IMR-90 (cell line): ENCODE measurements around the gene MEGF8. TPM values are rescaled to one million over a fixed set of nuclear protein-coding genes. Genes with fewer than 3 reads are reported as not detected.

Experiments used
- ATAC-seq: fragments of 200-7000 bp; cut with Tn5 transposase; 2 replicates; pipeline ENCODE4 v1.9.1; 2020; ENCODE audit warnings: low read depth, mild to moderate bottlenecking, moderate library complexity
- BruUV-seq: library from RNA; stranded (reverse); fragments of 400-500 nt; replicated peaks from 2 replicates; lab custom pipeline; 2021; lab: Mats Ljungman, UMichigan
- CTCF ChIA-PET: fragments of 300-600 bp; formaldehyde crosslinking; extraction: SDS; loops from one replicate; lab custom pipeline; 2021; ENCODE audit warnings: antibody characterized with exemption; lab: Yijun Ruan, JAX
- POLR2A ChIA-PET: fragments of 300-600 bp; sonication (Branson Sonifier 250); formaldehyde crosslinking; loops from one replicate; lab custom pipeline; 2022; ENCODE audit warnings: antibody characterized with exemption; ENCODE audit not compliant: unreplicated experiment; lab: Charles Lee
- DNase-seq: peaks from one replicate; pipeline ENCODE4 v3.0.0; 2013
- H2AFZ ChIP-seq: replicated peaks from 2 replicates; pipeline ENCODE3; 2013; ENCODE audit warnings: low read length, mild to moderate bottlenecking; ENCODE audit not compliant: poor library complexity
- H2AK5ac ChIP-seq: 2 replicates; pipeline ENCODE4 v1.6.1; 2013; ENCODE audit warnings: low read depth, low read length, inconsistent platforms
- H2AK9ac ChIP-seq: replicated peaks from 2 replicates; pipeline ENCODE3; 2013; ENCODE audit warnings: mild to moderate bottlenecking, low read depth, low read length, moderate library complexity; ENCODE audit not compliant: poor library complexity
- H2BK120ac ChIP-seq: 2 replicates; pipeline ENCODE4 v1.6.1; 2013; ENCODE audit warnings: low read depth, low read length, inconsistent platforms
- H2BK15ac ChIP-seq: 3 replicates; pipeline ENCODE4 v1.6.1; 2013; ENCODE audit warnings: low read depth, low read length, inconsistent platforms
- H2BK20ac ChIP-seq: 2 replicates; pipeline ENCODE4 v1.6.1; 2013; ENCODE audit warnings: low read depth, mild to moderate bottlenecking, inconsistent platforms, low read length, moderate library complexity
- H2BK5ac ChIP-seq: 2 replicates; pipeline ENCODE4 v1.6.1; 2013; ENCODE audit warnings: mild to moderate bottlenecking, low read depth, low read length, inconsistent platforms; ENCODE audit not compliant: poor library complexity, severe bottlenecking
- H3K14ac ChIP-seq: replicated peaks from 2 replicates; pipeline ENCODE4 v1.6.1; 2013; ENCODE audit warnings: low read depth, low read length, inconsistent platforms
- H3K18ac ChIP-seq: 2 replicates; pipeline ENCODE4 v1.6.1; 2013; ENCODE audit warnings: low read depth, low read length, control low read depth
- H3K23ac ChIP-seq: 2 replicates; pipeline ENCODE4 v1.6.1; 2013; ENCODE audit warnings: low read depth, low read length, inconsistent platforms
- H3K27ac ChIP-seq: 2 replicates; pipeline ENCODE4 v1.5.1; 2013; ENCODE audit warnings: mild to moderate bottlenecking, control low read depth, low read length; ENCODE audit not compliant: insufficient read depth
- H3K27me3 ChIP-seq: 2 replicates; pipeline ENCODE4 v1.6.1; 2013; ENCODE audit warnings: low read length; ENCODE audit not compliant: control insufficient read depth, insufficient read depth
- H3K36me3 ChIP-seq: 2 replicates; pipeline ENCODE4 v1.6.1; 2013; ENCODE audit warnings: low read length, mixed read lengths; ENCODE audit not compliant: control insufficient read depth, insufficient read depth
- H3K4ac ChIP-seq: 2 replicates; pipeline ENCODE4 v1.6.1; 2013; ENCODE audit warnings: low read depth, low read length, inconsistent platforms
- H3K4me1 ChIP-seq: 2 replicates; pipeline ENCODE4 v1.6.1; 2013; ENCODE audit warnings: low read length, mixed read lengths; ENCODE audit not compliant: control insufficient read depth, insufficient read depth
- H3K4me2 ChIP-seq: 2 replicates; pipeline ENCODE4 v1.6.1; 2013; ENCODE audit warnings: low read depth, mild to moderate bottlenecking, control low read depth, low read length, moderate library complexity
- H3K4me3 ChIP-seq: 2 replicates; pipeline ENCODE4 v1.5.1; 2013; ENCODE audit warnings: low read depth, mild to moderate bottlenecking, control low read depth, low read length, moderate library complexity; ENCODE audit not compliant: insufficient read depth
- H3K56ac ChIP-seq: 2 replicates; pipeline ENCODE4 v1.6.1; 2013; ENCODE audit warnings: low read length, inconsistent platforms; ENCODE audit not compliant: insufficient read depth; ENCODE audit errors: extremely low read depth
- H3K79me1 ChIP-seq, 2 experiments: 2 replicates each; pipeline ENCODE4 v1.6.1; 2013; ENCODE audit warnings: low read length in 2 of 2, inconsistent platforms in 1 of 2, low read depth in 1 of 2
- H3K9ac ChIP-seq: 2 replicates; pipeline ENCODE4 v1.6.1; 2013; ENCODE audit warnings: low read depth, low read length, control low read depth
- H3K9me1 ChIP-seq: 2 replicates; pipeline ENCODE4 v1.6.1; 2013; ENCODE audit warnings: low read length, inconsistent platforms; ENCODE audit not compliant: insufficient read depth
- H3K9me3 ChIP-seq: 2 replicates; pipeline ENCODE4 v1.6.1; 2013; ENCODE audit warnings: low read length; ENCODE audit not compliant: control insufficient read depth, insufficient read depth
- H4K20me1 ChIP-seq: 2 replicates; pipeline ENCODE4 v1.6.1; 2013; ENCODE audit warnings: low read length, inconsistent platforms; ENCODE audit not compliant: insufficient read depth
- H4K5ac ChIP-seq: 2 replicates; pipeline ENCODE4 v1.6.1; 2013; ENCODE audit warnings: mild to moderate bottlenecking, low read depth, low read length, control low read depth
- H4K8ac ChIP-seq, 2 experiments: 2 replicates each; pipeline ENCODE4 v1.6.1; 2013; ENCODE audit warnings: low read depth in 2 of 2, low read length in 2 of 2, control low read depth in 1 of 2, inconsistent platforms in 1 of 2
- H4K91ac ChIP-seq: 2 replicates; pipeline ENCODE4 v1.6.1; 2013; ENCODE audit warnings: low read depth, low read length, inconsistent platforms; ENCODE audit not compliant: insufficient read depth
- BHLHE40 ChIP-seq: fragments of 150-350 bp; IDR thresholded peaks from 2 replicates; pipeline ENCODE4 v1.6.1; 2016; ENCODE audit warnings: mild to moderate bottlenecking, low read depth, low read length
- CEBPB ChIP-seq: IDR thresholded peaks from 2 replicates; pipeline ENCODE4 v1.6.1; 2012; ENCODE audit warnings: low read depth, low read length, improper control_type of control experiment
- CTCF ChIP-seq: conservative IDR thresholded peaks from 2 replicates; pipeline ENCODE4 v1.5.1; 2012; ENCODE audit warnings: mild to moderate bottlenecking, low read depth, low read length, improper control_type of control experiment
- ELK1 ChIP-seq: fragments of 150-350 bp; IDR thresholded peaks from 2 replicates; pipeline ENCODE4 v1.6.1; 2016; ENCODE audit warnings: low read depth, mild to moderate bottlenecking, low read length, moderate library complexity, borderline replicate concordance
- FOS ChIP-seq: fragments of 150-350 bp; IDR thresholded peaks from 2 replicates; pipeline ENCODE4 v1.6.1; 2016; ENCODE audit warnings: low read depth, low read length
- MAFK ChIP-seq: IDR thresholded peaks from 2 replicates; pipeline ENCODE4 v1.6.1; 2012; ENCODE audit warnings: low read depth, low read length, improper control_type of control experiment
- MAZ ChIP-seq: IDR thresholded peaks from 2 replicates; pipeline ENCODE4 v1.6.1; 2012; ENCODE audit warnings: low read depth, mild to moderate bottlenecking, low read length, improper control_type of control experiment, moderate library complexity, borderline replicate concordance
- MXI1 ChIP-seq: IDR thresholded peaks from 2 replicates; pipeline ENCODE4 v1.6.1; 2012; ENCODE audit warnings: low read depth, mild to moderate bottlenecking, low read length, moderate library complexity, borderline replicate concordance
- NFE2L2 ChIP-seq: fragments of 150-350 bp; IDR thresholded peaks from 2 replicates; pipeline ENCODE4 v1.6.1; 2016; ENCODE audit warnings: low read depth, mild to moderate bottlenecking, low read length
- RAD21 ChIP-seq: IDR thresholded peaks from 2 replicates; pipeline ENCODE4 v1.6.1; 2012; ENCODE audit warnings: low read length, improper control_type of control experiment
- RCOR1 ChIP-seq: IDR thresholded peaks from 2 replicates; pipeline ENCODE4 v1.6.1; 2012; ENCODE audit warnings: mild to moderate bottlenecking, low read length, improper control_type of control experiment; ENCODE audit not compliant: insufficient replicate concordance
- RFX5 ChIP-seq: IDR thresholded peaks from 2 replicates; pipeline ENCODE4 v1.8.0; 2012; ENCODE audit warnings: low read depth, mild to moderate bottlenecking, low read length, moderate library complexity
- SMC3 ChIP-seq: fragments of 150-350 bp; IDR thresholded peaks from 2 replicates; pipeline ENCODE4 v1.6.1; 2016; ENCODE audit warnings: low read depth, mild to moderate bottlenecking, antibody characterized with exemption, low read length, moderate library complexity
- USF2 ChIP-seq: fragments of 150-350 bp; IDR thresholded peaks from 2 replicates; pipeline ENCODE4 v1.6.1; 2017; ENCODE audit warnings: mild to moderate bottlenecking, antibody characterized with exemption, low read length, low read depth
- WGBS, 2 experiments: methylation state at CpG; one replicate each; pipeline versions ENCODE4 v1.1.5 to v1.1.7; 2013; ENCODE audit warnings: missing lambda C conversion rate in 2 of 2; ENCODE audit not compliant: insufficient read length in 1 of 2; ENCODE audit errors: extremely low coverage in 2 of 2; 5-methylcytosine and 5-hydroxymethylcytosine counted together
- dilution Hi-C: fragments of 300-500 bp; cut with HindIII; formaldehyde crosslinking; loops from one replicate; pipeline ENCODE4 v1.14.3; 2018; ENCODE audit warnings: low sequenced_read_pairs; ENCODE audit not compliant: unreplicated experiment
- in situ Hi-C: fragments of 300-500 bp; cut with MboI; formaldehyde crosslinking; loops from 3 replicates; pipeline ENCODE4 v1.14.3; 2019; ENCODE audit warnings: low sequenced_read_pairs, inconsistent platforms, mixed read lengths
- intact Hi-C: fragments of 100-400 bp; cut with micrococcal nuclease; formaldehyde crosslinking; loops from 2 replicates; pipeline ENCODE4 v1.10.0; 2022
- polyA plus RNA-seq, 3 experiments: library from polyadenylated mRNA; depleted of rRNA; stranded (reverse); fragments of >200 nt; gene quantifications; 2 replicates each; pipeline ENCODE4 v1.2.3, GENCODE V29; 2012; ENCODE audit warnings: low replicate concordance in 1 of 3
- total RNA-seq: library from RNA; depleted of rRNA; stranded (reverse); fragments of >200 nt; gene quantifications from 2 replicates; pipeline ENCODE4 v1.2.3, GENCODE V29; 2012

The MEGF8 gene
- total and polyA plus RNA-seq, 2 of the 4 experiments (the other 2 are of a cell fraction), result 2.3 to 12.5 TPM

- Histone ChIP-seq H3K56ac (no peak overlapping the region), H2AK9ac (peak overlapping the region; percentile 66), H3K36me3 (peaks cover 49% of the 10 kb centered on the region), H4K91ac (no peak overlapping the region), H3K9me1 (0 out of 2 replicates have a peak, but pooled peaks cover 3% of the 10 kb centered on the region), H3K18ac (no peak overlapping the region), H3K27me3 (no peaks in the 10 kb centered on the region), H3K4ac (no peak overlapping the region), H2AK5ac (0 out of 2 replicates have a peak overlapping the region, but pooled peaks have one; percentile 83), H2AFZ (peak overlapping the region; percentile 3), H4K8ac (no peak overlapping the region), H3K4me1 (no peaks in the 10 kb centered on the region), H2BK20ac (no peak overlapping the region), H2BK120ac (no peak overlapping the region), H2BK5ac (no peak overlapping the region), H3K4me2 (no peak overlapping the region), H3K9me3 (no peaks in the 10 kb centered on the region), H3K27ac (no peak overlapping the region), H3K4me3 (no peak overlapping the region), H4K5ac (no peak overlapping the region), H3K9ac (no peak overlapping the region), H3K79me1 (peaks cover 3 to 10% of the 10 kb centered on the region in 2 experiments; a peak in 3 of 4 replicates), H4K20me1 (peaks cover 10% of the 10 kb centered on the region), H2BK15ac (no peak overlapping the region), H3K14ac (no peak overlapping the region), H3K23ac (no peak overlapping the region)
- CTCF ChIA-PET, result interaction anchor here (0.6 to 1.1 kb wide), 5 partner anchors 16 to 460 kb away, joined by 3 to 5 read pairs (median 3); partner anchors contain the start of gene POU2F2
- DNase-seq (peak; percentile 41), ATAC-seq (peak; percentile 96)
- WGBS, 2 experiments, result 100% methylated on average over 4 of the region's 6 CpGs; no CpG with 5 or more reads in 1 of the 2 experiments
- dilution Hi-C loops (no loop called here), in situ Hi-C loops (no loop called here), intact Hi-C loops (loop anchor here (1.0 to 5.0 kb wide), 2 partner anchors 50 to 164 kb away; partner anchors contain the start of gene POU2F2)
- BruUV-seq, result no TSS peak
- POLR2A ChIA-PET, result interaction anchor here (0.9 kb wide), 1 partner anchor 50 kb away, joined by 3 read pairs; no protein-coding TSS in a partner anchor
- TF ChIP-seq RFX5 (no peak), BHLHE40 (no peak), CTCF (peak; percentile 80), NFE2L2 (no peak), RCOR1 (no peak), FOS (no peak), MAFK (no peak), CEBPB (no peak), MAZ (peak; percentile 47; the same call in 1 of the 2 replicates), ELK1 (no peak), RAD21 (peak; percentile 75), USF2 (no peak), SMC3 (peak; percentile 71), MXI1 (no peak)
Measured at GRCh38 chr19:42295831-42296525, 29.5 kb upstream of the MEGF8 start.
